Measurements from ENCODE around the gene MAGI2.

DNA sequence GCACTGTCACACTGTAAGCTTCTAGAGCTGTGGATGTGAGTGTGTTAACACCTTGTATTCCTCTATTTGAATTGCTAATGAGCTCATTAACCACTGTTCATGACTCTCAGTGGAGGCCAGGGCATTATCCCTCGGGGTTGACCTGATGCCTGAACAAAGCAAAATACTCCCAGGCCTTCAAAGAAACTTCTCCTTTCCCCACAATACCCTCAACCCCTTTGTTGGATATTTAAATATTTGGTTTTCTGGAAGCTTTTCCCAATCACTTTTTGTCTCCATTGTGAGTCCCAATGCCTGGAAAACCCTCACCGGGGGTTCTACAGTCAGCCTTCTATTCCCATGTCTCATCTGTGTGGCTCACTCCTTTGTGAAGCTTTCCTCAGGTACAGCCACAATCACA, 874.8 kb downstream of the MAGI2 start:
- TF ChIP-seq POLR2AphosphoS5 (IDR thresholded peaks at IDR 0.05) (no peak), POLR2A (IDR thresholded peaks at IDR 0.05) (no peak)
- TF ChIP-seq, protein P1, sequence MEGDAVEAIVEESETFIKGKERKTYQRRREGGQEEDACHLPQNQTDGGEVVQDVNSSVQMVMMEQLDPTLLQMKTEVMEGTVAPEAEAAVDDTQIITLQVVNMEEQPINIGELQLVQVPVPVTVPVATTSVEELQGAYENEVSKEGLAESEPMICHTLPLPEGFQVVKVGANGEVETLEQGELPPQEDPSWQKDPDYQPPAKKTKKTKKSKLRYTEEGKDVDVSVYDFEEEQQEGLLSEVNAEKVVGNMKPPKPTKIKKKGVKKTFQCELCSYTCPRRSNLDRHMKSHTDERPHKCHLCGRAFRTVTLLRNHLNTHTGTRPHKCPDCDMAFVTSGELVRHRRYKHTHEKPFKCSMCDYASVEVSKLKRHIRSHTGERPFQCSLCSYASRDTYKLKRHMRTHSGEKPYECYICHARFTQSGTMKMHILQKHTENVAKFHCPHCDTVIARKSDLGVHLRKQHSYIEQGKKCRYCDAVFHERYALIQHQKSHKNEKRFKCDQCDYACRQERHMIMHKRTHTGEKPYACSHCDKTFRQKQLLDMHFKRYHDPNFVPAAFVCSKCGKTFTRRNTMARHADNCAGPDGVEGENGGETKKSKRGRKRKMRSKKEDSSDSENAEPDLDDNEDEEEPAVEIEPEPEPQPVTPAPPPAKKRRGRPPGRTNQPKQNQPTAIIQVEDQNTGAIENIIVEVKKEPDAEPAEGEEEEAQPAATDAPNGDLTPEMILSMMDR (IDR thresholded peaks at IDR 0.05), result no peak

All from breast epithelium (tissue), 3 donors.